ENCODE results near the gene ALG10B.
"Not testable (repeated sequence)": the region's sequence is repeated elsewhere in the genome, so short reads cannot be mapped to it uniquely, and the experiment has no call there.

ALG10B gene, protein sequence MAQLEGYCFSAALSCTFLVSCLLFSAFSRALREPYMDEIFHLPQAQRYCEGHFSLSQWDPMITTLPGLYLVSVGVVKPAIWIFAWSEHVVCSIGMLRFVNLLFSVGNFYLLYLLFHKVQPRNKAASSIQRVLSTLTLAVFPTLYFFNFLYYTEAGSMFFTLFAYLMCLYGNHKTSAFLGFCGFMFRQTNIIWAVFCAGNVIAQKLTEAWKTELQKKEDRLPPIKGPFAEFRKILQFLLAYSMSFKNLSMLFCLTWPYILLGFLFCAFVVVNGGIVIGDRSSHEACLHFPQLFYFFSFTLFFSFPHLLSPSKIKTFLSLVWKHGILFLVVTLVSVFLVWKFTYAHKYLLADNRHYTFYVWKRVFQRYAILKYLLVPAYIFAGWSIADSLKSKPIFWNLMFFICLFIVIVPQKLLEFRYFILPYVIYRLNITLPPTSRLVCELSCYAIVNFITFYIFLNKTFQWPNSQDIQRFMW

DNA sequence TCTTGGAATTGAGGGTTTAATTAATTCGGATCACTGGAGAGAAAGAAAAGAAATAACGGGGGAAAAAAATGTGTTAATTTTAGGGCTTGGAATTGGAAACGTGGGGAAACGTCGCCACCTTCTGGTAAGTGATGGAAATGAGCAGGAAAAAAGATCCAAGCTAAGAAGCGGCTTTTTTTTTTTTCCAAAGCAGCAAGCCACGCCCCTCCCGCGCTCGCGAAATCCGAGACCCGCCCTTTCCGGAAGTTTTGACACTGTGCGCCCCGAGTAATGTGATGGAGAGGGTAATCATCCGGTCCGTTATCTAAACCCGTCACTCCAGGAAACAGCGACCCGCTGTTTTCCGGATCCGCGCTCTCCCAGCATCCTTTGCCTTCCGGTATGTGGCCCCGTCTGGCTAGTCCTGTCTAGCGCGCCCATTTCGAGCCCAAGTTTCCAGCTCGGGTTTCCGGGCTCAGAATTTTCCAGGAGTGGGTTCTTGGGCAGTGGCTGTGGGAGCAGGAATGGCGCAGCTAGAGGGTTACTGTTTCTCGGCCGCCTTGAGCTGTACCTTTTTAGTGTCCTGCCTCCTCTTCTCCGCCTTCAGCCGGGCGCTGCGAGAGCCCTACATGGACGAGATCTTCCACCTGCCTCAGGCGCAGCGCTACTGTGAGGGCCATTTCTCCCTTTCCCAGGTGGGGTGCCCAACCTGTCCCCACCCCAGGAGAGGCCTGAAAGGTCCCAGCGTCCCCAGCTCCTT, at the start of gene ALG10B:
ALG10B (plus strand) TSS at position 384 of the 739 bp plus-strand sequence; CDS start at position 504, 120 bp downstream.
- peak; percentile 89 for DNase-seq (ENCODE audit: low read depth)

DNA sequence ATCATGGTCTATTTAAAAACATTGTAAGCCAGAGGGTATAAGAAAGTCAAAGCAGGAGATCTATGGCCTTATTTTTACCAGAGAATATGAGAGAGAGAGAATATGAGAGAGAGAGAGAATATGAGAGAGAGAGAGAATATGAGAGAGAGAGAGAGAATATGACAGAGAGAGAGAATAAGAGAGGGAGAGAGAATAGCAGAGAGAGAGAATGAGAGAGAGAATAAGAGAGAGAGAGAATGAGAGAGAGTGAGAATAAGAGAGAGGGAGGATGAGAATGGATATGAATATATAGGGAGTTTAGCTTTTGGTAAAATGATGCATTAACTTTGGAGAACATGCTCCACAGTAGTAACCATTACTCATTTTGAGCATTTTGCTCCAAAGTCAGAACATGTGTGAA, 48.0 kb upstream of the ALG10B start:
- no peak for DNase-seq (ENCODE audit: low read depth)

DNA sequence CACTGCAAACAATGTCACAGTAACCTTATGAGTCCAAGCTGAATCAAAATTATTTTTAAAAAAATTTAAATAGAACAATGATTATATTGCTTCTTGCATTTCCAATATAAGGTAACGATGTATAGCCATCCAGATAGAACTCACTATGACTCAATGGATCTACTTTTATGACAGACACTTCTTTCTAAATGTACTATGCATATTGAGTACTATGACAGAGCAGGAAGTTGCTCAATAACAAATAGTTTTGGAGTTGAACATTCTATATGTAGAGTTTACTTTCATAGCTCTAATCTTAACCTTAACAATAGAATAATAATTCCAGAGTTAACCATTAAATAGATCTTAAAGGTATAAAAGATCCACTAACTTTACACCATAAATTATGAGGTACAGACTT, 46.7 kb upstream of the ALG10B start:
- DNase-seq (ENCODE audit: low read depth), result no peak

DNA sequence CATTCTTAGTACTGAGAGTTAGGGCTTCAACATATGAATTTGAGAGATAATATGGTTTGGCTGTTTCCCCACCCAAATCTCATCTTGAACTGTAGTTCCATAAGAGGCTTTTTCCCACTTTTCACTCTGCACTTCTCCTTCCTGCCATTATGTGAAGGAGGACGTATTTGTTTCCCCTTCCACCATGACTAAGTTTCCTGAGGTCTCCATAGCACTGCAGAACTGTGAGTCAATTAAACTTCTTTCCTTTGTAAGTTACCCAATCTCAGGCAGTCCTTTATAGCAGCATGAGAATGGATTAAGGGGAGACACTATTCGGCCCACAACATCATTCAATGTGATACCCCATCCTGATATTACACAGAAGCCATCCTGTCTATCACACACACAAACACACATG, 36.8 kb upstream of the ALG10B start:
- no peak for DNase-seq (ENCODE audit: low read depth)

DNA sequence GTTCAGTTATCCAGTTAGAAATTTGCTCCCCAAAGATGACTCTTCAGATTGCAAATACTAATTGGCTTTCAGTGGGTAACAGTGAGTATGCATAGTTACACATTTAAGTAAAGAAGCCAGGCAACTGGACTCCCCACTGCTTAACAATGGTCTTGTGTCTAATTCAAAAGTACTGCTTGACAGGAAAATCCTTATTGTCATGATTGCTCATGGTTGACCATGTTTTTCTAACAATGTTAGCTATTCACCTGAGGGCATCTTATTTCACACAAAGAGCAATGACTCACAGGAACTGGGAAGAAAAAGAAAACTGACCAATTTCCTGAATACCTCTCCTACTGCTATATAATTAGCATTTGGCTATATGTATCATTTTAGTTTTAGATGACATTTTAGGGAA, 33.7 kb upstream of the ALG10B start:
- no peak for DNase-seq (ENCODE audit: low read depth)

DNA sequence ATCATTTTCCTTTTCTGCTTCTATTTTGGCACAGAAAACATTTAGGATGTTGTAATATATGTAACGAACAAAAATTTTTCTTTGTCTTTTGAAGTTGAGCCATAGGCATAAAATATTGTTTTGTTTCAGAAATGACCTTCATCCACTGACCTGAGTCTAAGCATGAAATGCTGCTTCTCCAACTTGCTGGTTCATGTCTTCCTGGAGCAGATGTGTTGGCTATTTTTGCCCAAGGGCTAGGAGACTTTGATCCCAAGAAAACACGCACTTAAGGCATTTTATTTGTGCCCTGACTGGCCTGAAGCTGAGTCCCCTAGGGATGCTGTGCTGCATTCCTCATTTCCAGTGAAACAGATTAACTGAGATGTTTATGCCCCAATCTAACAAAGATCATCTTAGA, 27.2 kb upstream of the ALG10B start:
- DNase-seq (ENCODE audit: low read depth), result no peak

DNA sequence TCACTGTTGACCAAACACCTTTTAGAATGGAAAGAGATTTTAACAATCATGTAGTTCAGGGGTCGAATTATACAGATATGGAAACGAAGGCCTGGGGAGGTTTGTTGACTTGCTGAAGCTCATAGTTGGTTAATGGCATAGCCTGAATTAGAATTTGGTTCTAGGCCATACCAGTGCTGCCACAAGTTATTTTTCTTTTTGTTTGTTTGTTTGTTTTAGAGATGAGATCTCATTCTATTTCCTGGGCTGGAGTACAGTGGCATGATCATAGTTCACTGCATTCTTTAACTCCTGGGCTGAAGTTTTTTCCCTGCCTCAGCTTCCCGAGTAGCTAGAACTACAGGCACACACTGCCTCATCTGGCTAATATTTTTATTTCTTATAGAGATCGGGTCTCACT, 25.4 kb upstream of the ALG10B start:
- DNase-seq (ENCODE audit: low read depth), result no peak

DNA sequence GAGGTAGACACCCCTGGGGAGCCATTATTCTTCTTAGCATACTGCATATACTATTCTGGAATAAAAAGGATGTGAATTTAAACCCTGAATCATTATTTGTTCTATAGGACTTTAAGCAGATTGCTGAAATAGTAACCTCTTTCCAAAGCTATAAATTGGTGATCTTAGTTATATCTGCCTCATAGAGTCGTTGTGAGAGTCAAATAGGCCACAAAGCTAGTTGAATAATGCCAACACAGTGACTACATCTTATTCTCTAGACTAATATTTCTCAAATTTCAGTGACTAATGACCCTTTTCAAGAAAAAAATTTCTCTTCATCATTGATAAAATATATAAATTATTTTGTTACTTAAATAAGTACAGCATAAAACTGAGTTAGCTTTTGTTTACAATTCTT, 13.6 kb upstream of the ALG10B start:
- not testable (repeated sequence) for DNase-seq (ENCODE audit: low read depth)

DNA sequence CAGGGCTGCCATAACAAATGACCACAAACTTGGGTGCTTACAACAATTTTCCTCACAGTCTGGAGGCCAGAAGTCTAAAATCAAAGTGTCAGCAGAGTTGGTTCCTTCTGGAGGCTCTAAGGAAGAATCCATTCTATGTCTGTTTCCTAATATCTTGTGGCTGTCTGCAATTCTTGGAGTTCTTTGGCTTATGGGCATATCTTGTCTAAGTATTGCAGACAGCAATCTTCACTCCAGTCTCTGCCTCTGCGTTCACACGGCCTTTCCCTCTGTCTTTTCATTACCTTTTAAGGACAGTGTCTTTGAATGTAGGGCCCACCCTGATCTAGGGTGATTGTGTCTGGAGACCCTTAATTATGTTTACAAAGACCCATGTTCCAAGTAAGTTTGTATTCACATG, 5.4 kb downstream of the ALG10B start:
- DNase-seq (ENCODE audit: low read depth), result not testable (repeated sequence)

DNA sequence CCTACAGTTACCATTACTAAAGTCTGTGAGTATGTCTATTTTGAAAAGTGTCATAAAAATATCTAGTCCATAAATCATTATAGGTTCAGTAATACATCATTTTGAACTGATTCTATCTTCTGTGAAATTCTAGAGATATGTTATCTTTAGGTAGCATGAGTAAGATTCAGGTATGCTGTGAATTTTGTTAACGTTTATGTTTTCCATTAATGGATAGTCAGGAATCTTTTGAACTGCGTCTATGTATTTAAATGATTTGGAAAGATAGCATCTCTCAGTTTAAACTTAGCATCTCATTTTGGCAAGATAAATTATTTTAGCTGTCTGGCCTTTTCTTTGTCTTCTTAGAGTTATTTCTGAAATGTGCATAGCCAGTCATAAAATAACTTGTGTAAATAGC, 8.3 kb downstream of the ALG10B start:
- DNase-seq (ENCODE audit: low read depth), result no peak

DNA sequence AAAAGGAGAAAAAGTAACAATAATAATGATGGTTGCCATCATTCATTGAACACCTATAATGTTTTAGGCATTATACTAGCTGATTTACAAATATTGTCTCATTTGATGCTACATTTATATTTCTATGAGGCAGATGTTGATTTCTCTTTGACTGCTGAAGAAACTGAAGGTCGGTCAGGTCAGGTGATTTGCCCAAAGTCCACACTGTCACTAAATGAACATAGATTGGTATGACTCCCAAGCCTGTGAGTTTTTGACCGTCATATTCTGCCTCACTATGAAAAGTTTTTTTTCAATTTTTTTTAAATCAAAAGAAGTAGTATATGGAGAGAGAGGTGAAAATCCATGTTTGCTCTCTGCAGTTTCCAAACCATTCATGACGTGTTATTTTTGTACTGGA, 10.8 kb downstream of the ALG10B start:
- no peak for DNase-seq (ENCODE audit: low read depth)

DNA sequence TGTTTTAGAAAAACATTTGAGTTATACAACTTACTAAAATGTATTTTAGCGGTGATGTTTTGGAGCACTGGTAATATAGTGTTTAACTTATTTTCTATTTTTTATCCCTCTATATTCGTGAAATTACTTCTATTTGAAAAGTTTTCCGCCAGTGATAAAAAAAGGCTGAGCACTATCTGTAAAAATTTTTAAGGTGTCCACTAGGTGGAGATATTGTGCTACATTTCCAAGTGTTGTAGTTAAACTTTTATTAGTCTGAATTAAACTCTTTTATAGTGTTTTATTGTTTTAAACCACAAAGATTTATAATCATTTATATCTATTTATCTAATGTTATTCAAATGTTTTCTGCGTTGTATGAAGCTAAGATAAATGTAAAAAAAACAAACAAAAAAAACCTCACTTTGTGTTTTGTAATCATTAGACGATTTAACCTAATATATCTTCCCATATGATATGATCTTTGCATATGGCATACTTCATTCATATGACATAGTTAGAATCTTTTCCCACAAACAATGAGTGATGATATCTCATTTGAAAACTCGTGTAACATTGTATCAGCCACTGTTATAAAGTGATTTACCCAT, 11.8 kb downstream of the ALG10B start:
- peak; percentile 4 for DNase-seq (ENCODE audit: low read depth)

DNA sequence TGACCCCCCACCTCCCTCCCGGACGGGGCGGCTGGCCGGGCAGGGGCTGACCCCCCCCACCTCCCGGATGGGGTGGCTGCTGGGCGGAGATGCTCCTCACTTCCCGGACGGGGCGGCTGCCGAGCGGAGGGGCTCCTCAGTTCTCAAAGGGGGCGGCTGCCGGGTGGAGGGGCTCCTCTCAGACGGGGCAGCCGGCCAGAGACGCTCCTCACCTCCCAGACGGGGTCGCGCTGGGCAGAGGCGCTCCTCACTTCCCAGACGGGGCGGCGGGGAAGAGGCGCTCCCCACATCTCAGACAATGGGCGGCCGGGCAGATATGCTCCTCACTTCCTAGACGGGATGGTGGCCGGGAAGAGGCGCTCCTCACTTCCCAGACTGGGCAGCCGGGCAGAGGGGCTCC, 13.8 kb downstream of the ALG10B start:
- not testable (repeated sequence) for DNase-seq (ENCODE audit: low read depth)

DNA sequence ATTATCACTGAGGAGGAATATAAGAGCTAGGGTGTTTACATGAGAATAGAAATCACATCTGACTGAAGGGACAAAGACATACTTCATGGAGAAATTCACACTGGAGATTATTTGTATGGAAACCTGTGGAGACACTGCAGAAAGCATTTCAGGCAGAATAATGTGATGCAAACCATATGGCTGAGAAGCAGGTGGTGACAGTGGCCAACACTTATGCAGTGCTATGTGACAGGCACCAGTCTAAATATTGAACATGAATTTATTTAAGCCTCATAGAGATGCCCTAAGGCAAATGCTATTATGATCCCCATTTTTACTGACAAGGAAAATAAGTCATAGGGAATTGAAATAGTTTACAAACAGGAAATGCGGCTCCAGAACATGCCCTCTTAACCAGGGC, 16.2 kb downstream of the ALG10B start:
- no peak for DNase-seq (ENCODE audit: low read depth)

DNA sequence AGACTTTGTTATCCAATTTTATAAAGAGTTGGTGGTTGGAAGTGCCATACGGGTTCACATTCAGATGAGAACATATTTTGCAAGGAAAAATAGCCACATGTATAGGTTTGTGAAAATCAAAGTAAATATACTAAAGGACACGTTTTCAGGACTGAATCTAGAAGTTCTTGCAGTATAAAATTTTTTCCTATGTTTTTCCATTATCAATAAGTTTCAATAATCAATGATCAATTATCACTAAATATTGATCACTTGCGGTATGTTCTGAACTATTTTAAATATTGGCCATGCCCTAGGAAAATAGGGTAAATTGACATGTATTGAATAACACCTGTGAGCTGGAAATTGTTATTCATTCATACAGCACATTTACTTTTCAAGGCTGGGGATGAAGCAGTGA, 25.9 kb downstream of the ALG10B start:
- DNase-seq (ENCODE audit: low read depth), result no peak

DNA sequence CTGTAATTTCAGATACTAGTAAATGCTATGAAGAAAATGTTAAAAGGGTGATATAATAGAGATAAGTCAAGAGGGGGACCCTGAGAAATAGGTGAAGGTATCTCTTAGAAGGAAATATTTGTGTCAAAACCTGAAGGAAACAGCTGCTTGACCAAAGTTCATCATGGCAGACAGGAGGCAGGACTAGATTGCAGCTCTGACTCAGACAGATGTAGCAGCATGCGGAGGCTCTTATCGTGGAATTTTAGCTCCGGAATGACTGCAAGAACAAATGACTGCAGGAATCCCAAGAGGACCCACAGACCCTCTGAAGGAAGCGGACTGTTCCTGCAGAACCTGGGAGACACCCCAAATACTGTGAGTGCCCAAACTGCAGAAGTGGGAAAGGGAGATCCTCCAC, 26.7 kb downstream of the ALG10B start:
- DNase-seq (ENCODE audit: low read depth), result not testable (repeated sequence)

DNA sequence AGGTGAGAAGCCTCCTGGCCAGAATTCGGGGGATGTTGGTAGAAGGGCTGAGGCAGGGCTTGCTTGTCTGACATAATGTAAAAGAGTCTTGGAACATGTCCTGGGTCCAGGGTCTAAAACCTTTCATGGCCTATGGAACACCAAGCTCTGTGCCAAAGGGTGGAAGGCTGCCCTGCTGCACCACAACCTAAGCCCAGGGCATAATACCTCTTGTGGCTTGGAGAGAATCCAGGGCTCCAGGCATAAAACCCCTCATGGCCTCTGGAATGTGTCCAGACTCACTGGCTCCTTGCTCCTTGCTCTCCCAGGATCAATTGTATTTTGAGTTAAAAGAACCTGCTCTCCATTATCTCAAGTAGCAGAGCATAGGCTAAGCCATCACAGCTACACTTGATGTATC, 27.3 kb downstream of the ALG10B start:
- DNase-seq (ENCODE audit: low read depth), result not testable (repeated sequence)

DNA sequence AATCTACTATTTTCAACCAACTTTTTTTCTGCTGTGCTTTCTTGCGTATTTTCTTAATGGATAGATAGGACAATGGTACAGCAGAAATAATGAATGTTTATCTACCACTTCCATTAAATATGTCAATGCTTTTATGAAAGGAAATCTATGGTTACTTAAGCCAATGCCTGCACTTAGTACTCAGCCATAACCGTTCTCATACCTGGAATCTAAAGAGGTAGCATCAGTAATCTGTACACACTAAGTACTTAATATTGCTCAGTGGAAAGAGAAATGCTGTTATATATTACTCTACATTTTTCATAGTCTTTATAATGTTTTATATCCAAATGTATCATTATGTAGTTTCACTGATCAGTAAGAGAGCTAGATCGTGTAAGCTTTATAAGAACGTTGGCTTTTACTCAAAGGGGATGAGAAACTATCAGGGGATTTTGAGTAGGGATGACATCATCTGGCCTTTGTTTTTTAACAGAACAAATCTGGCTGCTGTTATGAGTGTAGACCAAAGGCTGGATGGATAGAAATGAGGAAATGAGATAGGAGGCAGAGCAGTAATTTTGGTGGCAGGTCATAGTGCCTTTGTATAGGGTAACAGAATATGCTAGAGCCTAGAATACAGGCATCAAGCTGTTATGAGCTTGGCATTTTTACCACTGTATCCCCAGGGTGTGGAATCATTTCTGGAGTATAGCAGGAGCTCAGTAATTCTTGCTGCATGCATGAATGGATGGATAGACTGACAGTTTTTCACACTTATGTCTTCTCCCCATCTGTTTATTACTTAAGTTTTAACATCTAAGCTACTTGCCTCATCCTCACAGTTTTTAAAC, 34.0 kb downstream of the ALG10B start:
- no peak for DNase-seq (ENCODE audit: low read depth)

DNA sequence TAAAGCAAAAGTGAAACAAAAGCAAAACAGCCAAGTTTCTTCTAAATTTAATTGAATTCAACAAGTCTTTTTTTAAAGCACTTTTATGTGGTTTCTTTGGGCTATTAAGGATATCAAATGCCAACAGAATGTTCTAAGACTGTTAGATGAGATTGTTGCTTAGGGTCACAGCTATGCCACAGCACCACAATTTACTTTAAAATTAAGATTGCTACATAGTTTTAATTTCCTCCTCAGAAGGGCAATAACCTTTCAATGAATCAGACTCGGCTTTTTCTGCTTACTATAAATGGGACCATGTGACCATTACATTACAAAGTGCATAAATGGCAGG, 34.6 kb downstream of the ALG10B start:
- not testable (repeated sequence) for DNase-seq (ENCODE audit: low read depth)

DNA sequence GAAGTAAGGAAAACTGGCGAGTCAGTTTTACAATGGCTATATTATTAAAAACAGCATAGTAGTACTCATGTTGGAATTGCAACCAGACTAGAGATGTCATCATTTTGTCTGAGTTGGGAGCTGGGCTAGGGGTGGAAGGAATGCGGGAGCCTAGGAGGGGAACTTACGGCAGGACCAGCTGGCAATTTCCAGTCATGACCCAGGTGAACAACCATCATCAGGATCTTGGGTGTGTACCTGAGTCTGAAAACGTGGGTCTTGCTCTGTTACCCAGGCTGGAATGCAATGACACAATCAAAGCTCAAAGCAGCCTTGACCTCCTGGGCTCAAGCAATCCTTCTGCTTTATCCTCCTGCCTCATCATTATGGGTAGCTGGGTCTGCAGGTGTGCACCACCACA, 50.9 kb downstream of the ALG10B start:
- no peak for DNase-seq (ENCODE audit: low read depth)

DNA sequence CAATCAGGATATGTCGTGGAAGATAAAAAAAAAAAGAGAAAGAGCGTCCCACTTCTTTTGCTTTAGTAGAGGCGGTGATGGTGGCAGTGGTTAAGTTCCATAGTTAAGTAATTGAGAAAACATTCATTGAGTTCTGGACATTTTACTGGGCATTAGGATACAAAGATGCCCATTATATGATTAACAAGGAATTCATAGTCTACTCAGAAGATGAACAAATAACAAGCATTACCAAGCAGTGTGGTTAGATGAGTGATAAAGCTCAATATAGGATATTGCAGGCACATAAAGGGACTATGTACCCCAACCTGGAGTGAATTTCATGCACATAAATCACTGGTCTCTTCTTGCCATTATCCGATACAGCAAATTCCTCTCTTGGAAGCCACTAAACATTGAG, 53.7 kb downstream of the ALG10B start:
- DNase-seq (ENCODE audit: low read depth), result no peak

DNA sequence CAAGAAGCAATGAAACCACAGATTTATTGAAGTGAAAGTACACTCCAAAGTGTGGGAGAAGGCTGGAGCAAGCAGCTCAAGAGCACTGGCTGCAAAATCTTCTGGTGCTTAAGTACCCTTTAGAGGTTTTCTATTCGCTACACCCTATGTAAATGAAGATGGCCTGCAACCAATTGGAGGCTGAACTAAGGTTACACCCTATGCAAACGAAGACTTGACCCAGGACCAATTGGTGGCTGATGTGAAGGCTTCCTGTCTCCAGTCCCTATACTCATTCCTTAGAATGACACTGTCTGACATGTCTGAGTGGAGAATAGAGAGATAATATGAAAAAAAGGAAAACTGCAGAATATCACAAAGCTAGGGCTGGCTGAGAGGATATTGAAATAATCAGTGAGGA, 57.2 kb downstream of the ALG10B start:
- no peak for DNase-seq (ENCODE audit: low read depth)

All from non-pigmented ciliary epithelial cell (primary cell).